ENCODE measurements around the gene VGLL3. TPM values are rescaled to one million over a fixed set of nuclear protein-coding genes. Genes with fewer than 3 reads are reported as not detected.

Gene VGLL3
- total RNA-seq, 2 donors from 2014 or later, result 87.2 to 151 TPM

DNA sequence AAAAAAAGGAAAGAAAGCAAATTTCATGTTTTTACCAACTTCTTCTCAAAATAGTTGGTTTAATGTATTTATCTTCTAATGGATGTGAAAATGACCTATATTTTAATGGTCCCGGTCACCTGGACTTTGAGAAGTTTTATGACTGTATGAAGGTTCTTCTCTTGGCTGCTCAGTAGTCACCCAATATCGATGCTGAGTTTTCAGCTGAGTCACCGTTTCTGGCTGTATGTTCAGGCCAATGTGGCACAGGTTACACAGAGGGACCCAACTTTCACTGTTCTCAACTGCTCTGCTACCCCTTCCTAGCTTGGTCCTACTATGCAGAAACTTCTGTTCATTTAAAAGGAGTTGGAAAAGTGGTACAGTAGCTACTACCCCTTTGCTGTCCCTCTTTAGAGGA lies 25.8 kb downstream of the VGLL3 start:
- intact Hi-C loops (cut with DNase I), result no loop called here
- DNase-seq (ENCODE audit: low spot score), result no peak

DNA sequence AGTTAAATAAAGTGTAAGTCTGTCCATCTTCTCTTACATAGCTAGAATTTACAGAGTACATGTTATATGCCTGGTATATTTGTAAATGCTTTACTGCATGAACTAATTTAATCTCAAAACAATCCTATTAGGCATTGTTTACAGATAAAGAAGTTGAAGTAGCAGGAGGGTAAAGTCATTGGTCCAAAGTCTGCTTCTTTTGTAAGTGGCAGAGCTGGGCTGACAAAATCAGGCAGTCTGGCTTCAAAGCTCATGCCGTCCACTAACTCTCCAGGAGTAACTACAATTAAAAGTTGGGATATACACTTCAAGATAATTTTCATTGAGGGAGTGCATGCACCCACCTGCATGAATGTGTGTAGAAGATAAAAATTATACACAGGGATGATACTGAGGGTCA lies 27.3 kb downstream of the VGLL3 start:
- no peak for DNase-seq (ENCODE audit: low spot score)
- intact Hi-C loops (cut with DNase I), result no loop called here

DNA sequence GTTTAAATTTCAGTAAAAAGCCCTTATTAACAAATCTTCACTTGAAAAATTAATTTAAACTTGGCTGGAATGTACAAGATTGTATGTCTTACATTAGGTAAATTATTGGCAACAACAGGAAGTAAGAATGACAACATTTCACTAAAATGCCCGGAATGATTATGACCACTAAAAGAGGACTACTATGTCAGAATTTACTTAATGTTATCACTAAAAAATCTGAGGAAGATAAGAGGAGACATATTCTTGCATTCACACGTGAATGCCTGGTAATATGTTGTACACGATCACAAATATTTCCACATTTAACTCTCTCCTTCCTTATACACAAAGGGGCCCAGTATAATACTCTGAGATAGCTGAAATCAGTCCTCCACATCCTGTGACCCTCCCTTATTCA lies 29.7 kb downstream of the VGLL3 start:
- no peak for DNase-seq (ENCODE audit: low spot score)
- intact Hi-C loops (cut with DNase I), result no loop called here

DNA sequence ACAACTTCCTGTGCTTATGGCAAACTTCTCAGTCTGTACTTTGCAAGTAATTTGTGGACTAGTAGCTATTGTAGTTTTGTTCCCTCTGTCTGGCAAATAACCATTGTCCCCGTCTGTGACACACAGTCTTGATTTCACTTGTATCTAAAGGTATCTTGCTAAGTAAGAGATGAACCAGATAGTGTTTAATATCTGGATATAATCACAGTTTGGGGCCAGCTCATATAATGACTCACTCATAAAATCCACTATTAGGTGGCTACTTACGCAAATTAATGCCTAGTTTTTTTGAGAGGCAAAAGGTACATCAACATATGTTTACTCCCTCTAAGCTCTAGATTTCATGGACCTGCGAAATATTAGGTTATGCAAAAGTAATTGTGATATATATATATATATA lies 30.4 kb downstream of the VGLL3 start:
- no peak for DNase-seq (ENCODE audit: low spot score)

DNA sequence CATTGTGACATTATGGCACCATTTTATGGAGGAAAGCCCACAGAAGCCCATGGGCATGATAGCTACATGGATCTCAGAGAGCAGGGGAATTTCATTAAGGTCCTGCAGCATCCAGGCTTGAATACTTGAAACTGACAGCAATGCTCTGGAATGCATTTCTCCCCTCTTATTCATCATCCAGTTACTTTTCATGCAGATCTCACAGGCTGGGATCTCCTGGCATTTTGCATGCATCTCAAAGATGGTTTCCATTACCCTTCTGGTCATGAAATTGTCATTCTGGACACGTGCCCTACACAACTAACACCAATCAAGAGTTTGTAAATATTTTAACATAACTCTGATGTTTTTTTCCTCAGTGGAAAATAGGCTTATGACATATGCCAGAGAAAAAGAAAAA lies 32.4 kb downstream of the VGLL3 start:
- intact Hi-C loops (cut with DNase I), result no loop called here
- no peak for DNase-seq (ENCODE audit: low spot score)

More for the DNA sequence above, 30.4 kb downstream of the VGLL3 start:
- intact Hi-C loops (cut with DNase I), result no loop called here

DNA sequence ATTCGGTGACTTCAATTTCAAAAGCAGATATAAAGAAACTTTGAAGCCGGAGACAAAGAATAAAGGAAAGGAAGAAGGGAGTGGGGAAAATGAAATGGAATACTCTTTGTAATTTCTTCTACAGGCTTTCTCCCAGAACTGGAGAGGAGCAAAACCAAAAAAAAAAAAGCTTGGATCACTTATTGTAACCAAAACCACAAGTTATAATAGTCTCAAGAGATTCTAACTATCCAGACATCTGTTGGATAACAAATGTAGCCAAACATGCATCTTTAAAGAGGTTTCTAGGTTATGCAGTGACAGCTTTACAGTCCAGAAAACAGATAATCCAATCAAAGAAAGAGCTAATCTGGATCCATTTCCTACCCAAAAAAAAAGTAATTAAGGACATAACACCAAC lies 36.2 kb downstream of the VGLL3 start:
- no peak for DNase-seq (ENCODE audit: low spot score)
- intact Hi-C loops (cut with DNase I), result no loop called here

DNA sequence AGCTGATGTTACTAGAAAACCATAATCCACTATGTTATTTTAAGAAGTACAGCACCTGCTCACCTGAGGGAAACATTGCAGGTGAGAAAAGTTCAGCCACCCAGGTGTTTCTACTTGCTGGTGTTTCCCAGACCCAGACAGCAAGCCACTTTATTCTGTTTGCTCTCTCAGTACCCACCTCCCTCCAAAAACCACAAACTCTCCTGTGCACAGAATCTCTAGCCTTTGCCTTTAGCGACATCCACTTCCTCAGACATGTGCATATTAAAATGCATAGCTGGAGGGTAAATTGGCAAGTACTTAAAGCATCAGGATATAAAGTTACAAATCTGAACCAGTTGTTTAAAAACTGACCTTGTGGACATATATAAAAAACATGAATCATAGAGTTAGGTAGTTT lies 36.7 kb downstream of the VGLL3 start:
- intact Hi-C loops (cut with DNase I), result no loop called here
- no peak for DNase-seq (ENCODE audit: low spot score)

DNA sequence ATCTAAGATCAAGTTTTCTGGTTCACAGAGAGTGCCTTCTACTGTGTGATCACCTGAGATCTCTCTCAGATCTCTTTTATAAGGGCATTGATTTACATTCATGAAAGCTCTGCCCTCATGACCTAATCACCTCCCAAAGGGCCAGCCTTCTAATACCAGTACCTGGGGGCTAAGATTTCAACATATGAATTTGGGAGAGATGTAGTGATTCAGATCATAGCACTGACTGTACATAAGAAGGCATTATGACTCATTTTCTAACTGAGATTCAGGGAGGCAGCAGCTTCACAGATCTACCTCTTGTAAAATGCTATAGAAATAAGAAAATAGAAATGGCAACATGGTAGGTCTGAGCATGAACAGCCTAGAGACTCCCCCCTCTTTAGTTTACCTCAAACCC lies 39.6 kb downstream of the VGLL3 start:
- intact Hi-C loops (cut with DNase I), result no loop called here
- no peak for DNase-seq (ENCODE audit: low spot score)

DNA sequence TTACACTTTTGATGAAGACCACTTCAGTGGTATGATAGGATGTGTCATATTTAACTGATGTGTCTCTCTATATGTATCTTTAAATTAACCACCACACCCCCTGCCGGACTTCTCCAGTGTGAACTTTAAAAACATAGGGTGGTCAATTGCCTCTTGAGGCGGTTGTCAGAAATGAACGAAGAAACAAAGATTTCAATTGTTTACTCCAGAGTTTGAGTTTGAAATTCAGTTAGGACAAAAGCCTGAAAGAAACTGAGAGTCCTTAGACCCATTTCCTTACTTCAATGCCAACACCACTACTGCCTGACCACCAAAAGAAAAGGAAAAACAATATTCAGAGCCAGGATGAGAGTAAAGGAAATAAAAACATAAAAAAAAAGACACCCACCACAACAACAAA lies 40.2 kb downstream of the VGLL3 start:
- intact Hi-C loops (cut with DNase I), result no loop called here
- no peak for DNase-seq (ENCODE audit: low spot score)

DNA sequence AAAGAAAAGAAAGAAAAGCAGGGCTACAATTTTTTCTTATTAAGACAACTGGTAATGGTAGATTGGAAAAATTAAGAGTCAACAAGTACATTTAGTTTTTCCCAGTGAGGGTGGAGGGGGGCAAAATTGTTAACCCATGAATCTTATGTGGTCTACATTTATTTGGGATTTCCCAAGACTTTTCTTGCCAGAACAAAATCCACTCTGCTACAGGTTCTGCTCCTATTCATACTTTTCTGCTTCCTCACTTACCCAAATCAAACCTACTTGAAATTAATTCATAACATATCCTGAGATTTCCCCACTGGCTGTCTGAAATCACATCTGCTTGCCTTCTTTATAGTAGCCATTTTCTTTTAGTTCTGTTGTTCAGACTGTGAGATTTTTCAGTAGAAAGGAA lies 41.1 kb downstream of the VGLL3 start:
- DNase-seq (ENCODE audit: low spot score), result no peak
- intact Hi-C loops (cut with DNase I), result no loop called here

DNA sequence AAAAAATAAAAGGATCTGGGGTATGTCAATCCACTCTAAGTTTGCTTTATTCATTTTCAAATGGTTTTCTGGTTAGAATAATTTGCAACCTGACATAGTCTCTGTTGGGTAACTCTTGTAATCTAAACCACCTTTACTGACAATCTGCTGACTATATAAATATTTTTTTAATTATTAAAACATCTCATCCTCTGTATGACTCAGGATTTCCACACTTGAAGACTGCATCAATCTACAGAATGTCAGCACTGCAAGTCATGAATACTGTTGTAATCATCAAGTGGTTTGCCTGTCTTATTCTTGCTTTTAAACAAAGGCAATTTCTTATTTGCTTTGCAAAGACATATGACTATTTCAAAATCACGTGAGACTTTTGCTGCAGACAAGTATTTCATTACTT lies 42.1 kb downstream of the VGLL3 start:
- intact Hi-C loops (cut with DNase I), result no loop called here
- no peak for DNase-seq (ENCODE audit: low spot score)

DNA sequence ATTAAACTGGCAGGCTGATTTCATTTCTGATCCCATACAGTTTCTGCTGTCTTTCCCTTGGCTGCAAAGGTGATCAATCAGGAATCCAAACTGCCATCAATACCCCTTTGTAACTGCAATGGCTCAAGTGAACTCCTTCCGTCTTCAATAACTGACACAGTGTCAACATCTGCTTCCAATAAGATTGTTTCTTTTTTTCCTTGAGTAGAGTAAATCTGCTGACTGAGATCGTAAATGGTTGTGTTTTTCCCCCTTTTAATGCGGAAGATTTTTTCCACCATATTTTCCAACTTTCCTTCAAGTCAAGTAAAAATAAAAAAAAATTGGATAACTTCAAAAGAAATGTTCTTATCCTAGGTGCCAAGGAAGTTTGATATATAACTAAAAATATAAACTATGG lies 48.7 kb downstream of the VGLL3 start:
- intact Hi-C loops (cut with DNase I), result no loop called here
- no peak for DNase-seq (ENCODE audit: low spot score)

DNA sequence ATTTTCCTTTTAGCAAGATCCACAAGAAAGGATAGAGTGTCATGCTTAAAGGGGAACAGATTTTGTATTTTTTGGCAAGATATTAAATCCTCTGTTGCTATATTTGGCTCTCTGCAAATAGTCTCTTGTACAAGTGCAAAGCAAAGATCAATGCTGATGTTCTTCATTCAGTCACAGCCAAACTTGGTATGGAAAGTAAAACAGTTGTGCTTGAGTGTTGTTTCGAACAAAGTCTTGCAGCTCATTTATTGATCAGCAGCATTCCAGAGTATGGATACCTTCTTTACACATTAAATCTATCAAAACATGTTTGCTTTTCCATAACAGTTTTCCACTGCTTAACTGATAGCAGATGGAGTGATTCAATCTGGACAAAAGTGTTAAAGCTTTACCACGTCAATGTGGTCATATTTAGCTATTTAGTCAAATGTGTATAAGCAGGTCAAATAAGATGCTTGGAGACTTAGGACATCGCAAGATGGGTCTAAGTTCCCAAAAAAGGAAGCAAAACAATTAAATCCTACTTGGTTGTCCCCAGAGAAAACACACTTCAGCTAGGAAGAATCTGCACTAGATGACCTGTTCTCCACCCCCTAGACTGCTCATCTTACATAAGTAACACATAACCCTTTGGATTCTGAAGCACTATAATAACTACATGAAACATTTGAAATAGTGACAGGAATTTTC lies 52.4 kb downstream of the VGLL3 start:
- intact Hi-C loops (cut with DNase I), result loop anchor here in 1 of 2 donors (10.0 kb wide), 1 partner anchor 46 kb away; no protein-coding TSS in a partner anchor
- DNase-seq (ENCODE audit: low spot score), result no peak

DNA sequence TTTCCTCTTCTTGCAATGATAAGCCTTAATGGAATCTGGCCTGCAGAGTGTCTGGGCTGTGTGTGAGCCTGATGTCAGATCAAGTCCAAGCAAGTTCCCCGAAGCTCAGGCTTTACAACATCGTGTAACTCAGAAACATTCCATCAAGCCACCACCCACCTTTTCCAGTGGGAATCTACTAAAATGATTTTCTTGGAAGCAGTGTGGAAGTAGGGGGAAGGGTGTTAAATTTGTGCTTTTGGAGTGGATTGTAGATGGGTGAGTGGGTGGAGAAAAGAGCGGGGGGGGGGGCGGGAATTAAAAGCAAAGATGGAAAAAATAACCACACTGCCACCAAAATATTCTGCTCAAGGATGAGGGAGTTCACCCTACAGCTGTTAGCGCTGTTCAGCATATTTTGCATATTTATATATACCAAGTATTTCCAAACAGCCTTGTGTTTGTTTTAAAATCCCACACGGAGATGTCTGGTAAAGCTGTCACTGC lies 53.6 kb downstream of the VGLL3 start:
- peak; percentile 80 for DNase-seq (ENCODE audit: low spot score)
- intact Hi-C loops (cut with DNase I), result loop anchor here in 1 of 2 donors (10.0 kb wide), 1 partner anchor 47 kb away; no protein-coding TSS in a partner anchor

DNA sequence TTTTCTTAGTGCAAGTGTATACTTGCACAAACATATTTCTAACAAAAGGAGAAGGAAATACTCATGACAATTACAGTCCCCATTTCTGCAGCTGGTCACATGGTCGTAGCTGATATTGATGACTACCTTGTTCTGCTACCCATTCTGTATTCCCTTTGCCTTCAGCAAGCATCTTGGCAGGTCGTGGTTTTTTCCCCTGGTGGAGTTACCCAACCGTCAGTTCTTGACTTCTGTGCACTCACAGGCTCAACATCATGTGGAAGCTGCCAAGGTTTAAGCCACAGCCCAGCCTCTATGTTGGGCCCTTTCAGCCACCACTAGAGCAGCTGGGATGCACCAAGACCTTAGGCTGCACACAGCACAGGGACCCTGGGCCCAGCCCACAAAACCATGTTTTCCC lies 56.1 kb downstream of the VGLL3 start:
- intact Hi-C loops (cut with DNase I), result loop anchor here in 1 of 2 donors (10.0 kb wide), 1 partner anchor 50 kb away; no protein-coding TSS in a partner anchor

DNA sequence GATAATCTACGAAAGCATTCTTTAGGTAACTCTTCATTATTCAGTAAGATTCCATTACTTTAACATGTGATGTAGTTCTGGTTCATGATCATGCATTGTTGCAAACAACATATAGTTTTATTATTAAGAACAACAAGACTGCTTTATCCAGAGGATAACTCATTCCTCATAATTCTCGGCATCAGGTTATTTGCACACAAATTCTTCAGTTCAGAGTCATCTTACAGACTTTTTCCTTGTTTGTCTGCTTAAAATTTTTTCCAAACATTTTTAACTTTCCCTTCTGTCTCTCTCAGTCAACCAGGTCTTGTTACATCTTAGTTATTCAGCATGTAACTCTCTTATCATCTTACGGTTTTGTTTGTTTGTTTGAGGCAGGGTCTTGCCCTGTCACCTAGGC lies 60.1 kb downstream of the VGLL3 start:
- intact Hi-C loops (cut with DNase I), result loop anchor here in 1 of 2 donors (10.0 kb wide), 1 partner anchor 54 kb away; no protein-coding TSS in a partner anchor
- DNase-seq (ENCODE audit: low spot score), result no peak

More for the DNA sequence above, 56.1 kb downstream of the VGLL3 start:
- peak; percentile 66 for DNase-seq (ENCODE audit: low spot score)

DNA sequence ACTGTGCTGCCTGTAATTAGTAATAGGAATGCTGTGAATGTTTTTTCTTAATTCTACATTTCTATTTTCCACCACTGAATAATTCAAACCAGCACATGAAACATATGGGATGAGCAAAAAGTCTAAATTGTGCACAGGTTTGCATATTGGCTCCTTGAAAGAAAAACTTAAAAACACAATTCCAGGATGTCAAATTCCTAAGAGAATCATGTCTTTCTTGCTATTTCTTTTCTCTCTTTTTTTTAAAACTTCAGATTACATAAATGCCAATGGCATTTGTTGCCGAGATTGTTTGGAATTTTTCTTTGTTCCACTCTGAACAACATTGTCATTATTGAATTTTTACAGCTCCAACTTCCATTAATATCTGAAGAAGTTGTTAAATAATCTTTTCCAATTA lies 60.8 kb downstream of the VGLL3 start:
- no peak for DNase-seq (ENCODE audit: low spot score)
- intact Hi-C loops (cut with DNase I), result loop anchor here in 1 of 2 donors (10.0 kb wide), 1 partner anchor 55 kb away; no protein-coding TSS in a partner anchor

DNA sequence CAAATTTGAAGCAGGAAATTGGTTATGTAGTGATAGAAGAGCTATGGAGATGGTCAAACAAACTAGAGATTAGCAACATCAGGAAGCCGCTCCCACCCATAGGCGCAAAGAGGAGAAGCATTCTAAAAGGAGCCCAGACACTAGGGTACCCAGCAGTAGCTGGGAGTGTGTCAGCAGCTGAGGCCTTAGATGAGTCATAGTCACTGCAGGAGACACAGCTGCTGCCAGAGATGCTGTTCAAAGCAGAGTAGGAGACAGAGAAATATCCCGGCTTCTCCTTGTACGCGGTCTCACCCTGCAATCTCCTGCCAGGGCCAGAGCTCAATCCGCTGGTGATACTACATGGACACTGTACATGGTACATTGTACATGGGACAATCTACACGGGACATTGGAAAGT lies 61.9 kb downstream of the VGLL3 start:
- intact Hi-C loops (cut with DNase I), result no loop called here

DNA sequence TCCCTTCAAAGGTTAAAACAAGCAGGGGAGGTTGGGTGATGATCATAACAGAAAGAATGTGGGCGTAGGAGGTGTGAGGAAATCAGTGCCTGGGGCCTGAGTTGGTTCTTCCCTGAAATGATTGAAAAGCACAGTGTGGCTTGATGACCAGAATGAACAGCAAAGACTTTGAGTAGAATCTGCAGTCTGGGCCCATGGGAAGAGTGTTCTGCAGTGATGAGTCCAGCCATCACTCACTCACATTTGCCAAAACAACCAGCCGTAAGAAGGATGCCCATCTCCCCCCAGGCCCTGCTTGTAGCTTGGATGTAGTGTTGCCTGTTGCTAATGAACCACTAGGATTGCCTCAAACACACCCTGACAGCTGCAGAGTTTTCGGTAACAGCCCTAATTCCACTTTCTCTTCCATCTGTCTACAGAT lies 67.9 kb downstream of the VGLL3 start:
- intact Hi-C loops (cut with DNase I), result no loop called here
- DNase-seq (ENCODE audit: low spot score), result no peak

More for the DNA sequence above, 61.9 kb downstream of the VGLL3 start:
- no peak for DNase-seq (ENCODE audit: low spot score)

DNA sequence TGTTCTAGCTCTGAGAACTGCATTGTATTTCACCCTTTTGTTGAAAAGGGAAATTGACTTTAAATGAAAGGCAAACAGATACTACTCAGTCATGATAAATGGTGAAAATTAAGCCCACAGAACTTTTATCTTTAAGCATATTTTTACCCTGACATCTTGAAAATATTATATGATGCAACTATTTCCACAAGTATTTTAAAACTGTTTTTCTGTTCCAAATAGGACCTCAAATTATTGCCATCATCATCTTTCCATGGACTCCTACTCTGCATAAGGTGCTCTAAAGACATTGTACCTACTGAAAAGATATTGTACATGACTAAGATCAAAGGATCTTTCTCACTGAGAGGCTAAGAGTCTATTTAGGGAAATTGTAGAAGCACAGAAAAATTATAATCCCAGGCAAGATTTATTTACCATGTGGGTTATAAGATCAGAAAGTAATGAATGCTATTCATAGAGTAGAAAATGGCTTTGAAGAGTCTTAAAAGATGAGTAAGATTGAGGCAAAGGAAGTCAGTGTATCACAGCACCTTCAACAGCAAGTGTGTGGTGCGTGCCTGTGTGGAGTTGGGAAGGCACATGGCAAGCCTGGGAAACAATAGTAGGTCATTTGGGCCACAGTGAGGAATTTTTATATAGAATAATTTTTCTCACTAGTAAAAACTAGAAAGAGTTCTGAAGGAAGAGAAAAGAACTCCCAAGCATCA lies 68.8 kb downstream of the VGLL3 start:
- intact Hi-C loops (cut with DNase I), result no loop called here
- DNase-seq (ENCODE audit: low spot score), result no peak

DNA sequence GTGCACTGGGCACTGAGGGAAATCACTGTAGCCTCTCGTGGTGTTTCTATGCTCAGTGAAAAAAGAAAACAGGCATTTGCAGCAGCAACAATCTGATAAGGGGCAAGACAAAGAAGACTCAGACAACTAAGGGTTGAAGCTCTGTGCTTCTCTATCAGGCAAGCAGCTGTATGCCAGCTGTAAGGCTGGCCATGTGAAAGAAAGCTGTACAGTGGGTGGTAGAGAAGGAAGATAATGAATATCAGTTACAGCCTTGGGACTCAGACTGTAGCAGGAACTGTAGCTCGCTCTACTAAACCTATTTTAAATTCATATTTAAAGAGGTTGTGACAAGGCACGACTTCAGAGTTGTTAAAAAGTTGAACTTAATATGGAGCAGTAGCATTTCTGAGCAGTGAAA lies 76.3 kb downstream of the VGLL3 start:
- DNase-seq (ENCODE audit: low spot score), result no peak
- intact Hi-C loops (cut with DNase I), result no loop called here

Measured in posterior vena cava (tissue), 2 donors.